ENCODE data around the gene P2RX6.
A peak's percentile ranks its signal among the peaks of the same experiment; 100 is the strongest.

P2RX6 gene

GRCh38 chr22:21073023-21073422 is 58.1 kb downstream of the P2RX6 start:
- no peak for DNase-seq (ENCODE audit: low spot score)
- peak; percentile 55 for FAIRE-seq

GRCh38 chr22:21073482-21073881 is 58.5 kb downstream of the P2RX6 start:
- DNase-seq (ENCODE audit: low spot score) (no peak), FAIRE-seq (no peak)

- DNase-seq (ENCODE audit: low spot score) (peak; percentile 57), FAIRE-seq (no peak)
Measured at GRCh38 chr22:21074102-21074715, 59.2 kb downstream of the P2RX6 start.

GRCh38 chr22:21075516-21076138 is 60.7 kb downstream of the P2RX6 start:
- FAIRE-seq (peak; percentile 65), DNase-seq (ENCODE audit: low spot score) (no peak)

- DNase-seq (ENCODE audit: low spot score) (no peak), FAIRE-seq (no peak)
Measured at GRCh38 chr22:21076912-21077625, 62.1 kb downstream of the P2RX6 start.
